T-helper 1 cell (primary cell): ENCODE data around the gene PTPRJ.
"Not testable (repeated sequence)": the region's sequence is repeated elsewhere in the genome, so short reads cannot be mapped to it uniquely, and the experiment has no call there.

Source experiments
- DNase-seq, 5 donors: peaks; one replicate each; pipeline ENCODE4 v3.0.0-alpha.2; 2012 to 2020
- total RNA-seq, 4 donors: gene quantifications; one replicate each; lab custom pipeline; 2026; lab: John Stamatoyannopoulos, UW

The PTPRJ gene
- 70.4 to 129 (median 111) reads per million in 4 donors for total RNA-seq

GRCh38 chr11:47980088-47980906 is at the start of gene PTPRJ:
Gene PTPRJ (plus strand): TSS chr11:47980559. CDS start chr11:47980913, 354 bp downstream.
- peak; percentile 50 to 71 (median 52) for DNase-seq

- DNase-seq = peak in 1 of 5 donors; percentile 16
These were observed 47.8 kb upstream of the PTPRJ start for GRCh38 chr11:47932544-47932943.

GRCh38 chr11:47933797-47934196 is 46.6 kb upstream of the PTPRJ start:
- DNase-seq = not testable (repeated sequence)

GRCh38 chr11:47938791-47939560 is 41.4 kb upstream of the PTPRJ start:
- no peak for DNase-seq

- DNase-seq = no peak
These were observed 39.3 kb upstream of the PTPRJ start for GRCh38 chr11:47940904-47941649.

GRCh38 chr11:47941907-47942558 is 38.3 kb upstream of the PTPRJ start:
- no peak for DNase-seq

- no peak for DNase-seq
These were observed 36.4 kb upstream of the PTPRJ start for GRCh38 chr11:47943721-47944586.

GRCh38 chr11:47944632-47945031 is 35.7 kb upstream of the PTPRJ start:
- no peak for DNase-seq

GRCh38 chr11:47946682-47947559 is 33.4 kb upstream of the PTPRJ start:
- peak in 1 of 5 donors; percentile 25 for DNase-seq

- no peak for DNase-seq
These were observed 32.2 kb upstream of the PTPRJ start for GRCh38 chr11:47948137-47948536.

- DNase-seq = not testable (repeated sequence)
These were observed 31.2 kb upstream of the PTPRJ start for GRCh38 chr11:47949001-47949675.

- DNase-seq = peak in 3 of 5 donors; percentile 15 to 80 (median 32)
These were observed 30.0 kb upstream of the PTPRJ start for GRCh38 chr11:47950396-47950795.

GRCh38 chr11:47951504-47951903 is 28.9 kb upstream of the PTPRJ start:
- DNase-seq = not testable (repeated sequence)

- no peak for DNase-seq
These were observed 25.2 kb upstream of the PTPRJ start for GRCh38 chr11:47955061-47955755.

GRCh38 chr11:47960015-47960414 is 20.3 kb upstream of the PTPRJ start:
- DNase-seq = no peak

GRCh38 chr11:47961383-47961782 is 19.0 kb upstream of the PTPRJ start:
- no peak for DNase-seq

GRCh38 chr11:47964546-47964945 is 15.8 kb upstream of the PTPRJ start:
- DNase-seq = no peak

GRCh38 chr11:47967577-47968525 is 12.5 kb upstream of the PTPRJ start:
- no peak for DNase-seq
